A549 (cell line): ENCODE measurements around the gene AMOT. TPM values are rescaled to one million over a fixed set of nuclear protein-coding genes. Genes with fewer than 3 reads are reported as not detected.
A peak's percentile ranks its signal among the peaks of the same experiment; 100 is the strongest.

ENCODE experiments used
- ATAC-seq, 2 experiments: fragments of 200-7000 bp in 1 of 2; fragments of >200 bp in 1 of 2; cut with Nextera tagmentation in 1 of 2; cut with Tn5 transposase in 1 of 2; 3 replicates each; pipeline versions ENCODE4 v1.8.0 to v1.9.1; 2018 to 2020; ENCODE audit warnings: mild to moderate bottlenecking in 1 of 2, moderate library complexity in 1 of 2
- CTCF ChIA-PET: fragments of 300-600 bp; sonication (Branson Sonifier 250); formaldehyde crosslinking; extraction: SDS; loops from one replicate; lab custom pipeline; 2021; ENCODE audit warnings: antibody characterized with exemption, inconsistent platforms; lab: Yijun Ruan, JAX
- POLR2A ChIA-PET: fragments of 350-600 bp; formaldehyde crosslinking; extraction: SDS; loops from one replicate; lab custom pipeline; 2021; ENCODE audit warnings: antibody characterized with exemption, inconsistent platforms; lab: Yijun Ruan, JAX
- DNase-seq, 2 experiments: peaks; one replicate each; pipeline versions ENCODE4 v3.0.0 to v3.0.0-alpha.2; 2011 to 2016; ENCODE audit warnings: low read depth in 1 of 2, low spot score in 1 of 2
- FAIRE-seq: peaks from 2 replicates; lab custom pipeline; 2011; peaks lifted over from hg19 to GRCh38; lab: Jason Lieb, UNC
- H3K27ac ChIP-seq, 2 experiments: fragments of >200 bp; sonication (Bioruptor Twin); formaldehyde crosslinking; 3 replicates each; pipeline ENCODE4 v1.5.1; 2016 to 2017
- H3K4me1 ChIP-seq: fragments of >200 bp; sonication (Bioruptor Twin); formaldehyde crosslinking; 3 replicates; pipeline ENCODE4 v1.6.1; 2016
- H3K4me2 ChIP-seq: fragments of >200 bp; sonication (Bioruptor Twin); formaldehyde crosslinking; 3 replicates; pipeline ENCODE4 v1.6.1; 2016
- H3K4me3 ChIP-seq: fragments of >200 bp; sonication (Bioruptor Twin); formaldehyde crosslinking; 3 replicates; pipeline ENCODE4 v1.5.1; 2016
- H3K9me3 ChIP-seq: fragments of >200 bp; sonication (Bioruptor Twin); formaldehyde crosslinking; 3 replicates; pipeline ENCODE4 v1.6.1; 2016
- CBX8 ChIP-seq: fragments of 200-600 bp; sonication (generic); IDR thresholded peaks from 2 replicates; pipeline ENCODE4 v1.6.1; 2016
- CEBPB ChIP-seq, 2 experiments: fragments of >200 bp in 1 of 2; sonication (Bioruptor Twin) in 1 of 2; formaldehyde crosslinking in 1 of 2; IDR thresholded peaks; 2 replicates each; pipeline ENCODE4 v1.6.1; 2012 to 2016
- EHF ChIP-seq: fragments of 250-450 bp; sonication (Bioruptor Pico); IDR thresholded peaks from 2 replicates; pipeline ENCODE4 v1.5.0; 2020; ENCODE audit warnings: mild to moderate bottlenecking
- FOXS1 ChIP-seq: fragments of 250-450 bp; sonication (Bioruptor Pico); IDR thresholded peaks from 2 replicates; pipeline ENCODE4 v1.5.0; 2020; ENCODE audit warnings: mild to moderate bottlenecking, moderate library complexity
- HEYL ChIP-seq: fragments of 250-450 bp; sonication (Bioruptor Pico); IDR thresholded peaks from 2 replicates; pipeline ENCODE4 v1.8.0; 2021; ENCODE audit warnings: mild to moderate bottlenecking, moderate library complexity
- HOXA7 ChIP-seq: fragments of 250-450 bp; sonication (Bioruptor Pico); IDR thresholded peaks from 2 replicates; pipeline ENCODE4 v1.5.0; 2020; ENCODE audit warnings: mild to moderate bottlenecking, moderate library complexity
- JUN ChIP-seq, 2 experiments: fragments of >200 bp; sonication (Bioruptor Twin); formaldehyde crosslinking; IDR thresholded peaks; 2 replicates in 1 of 2; 3 replicates in 1 of 2; pipeline ENCODE4 v1.6.1; 2016 to 2017
- NPAS2 ChIP-seq: fragments of 250-450 bp; sonication (Bioruptor Pico); IDR thresholded peaks from 2 replicates; pipeline ENCODE4 v1.8.0; 2022; ENCODE audit warnings: mild to moderate bottlenecking, moderate library complexity, borderline replicate concordance
- POLR2AphosphoS2 ChIP-seq: conservative IDR thresholded peaks from 2 replicates; pipeline ENCODE4 v1.6.1; 2012; ENCODE audit warnings: low read length, improper control_type of control experiment, inconsistent platforms
- RAD21 ChIP-seq, 2 experiments: fragments of >200 bp in 1 of 2; sonication (Bioruptor Twin) in 1 of 2; formaldehyde crosslinking in 1 of 2; IDR thresholded peaks in 1 of 2; conservative IDR thresholded peaks in 1 of 2; 2 replicates in 1 of 2; 3 replicates in 1 of 2; pipeline ENCODE4 v1.6.1; 2012 to 2018; ENCODE audit warnings: inconsistent platforms in 1 of 2
- RARB ChIP-seq: fragments of 250-450 bp; sonication (Bioruptor Pico); IDR thresholded peaks from 2 replicates; pipeline ENCODE4 v1.8.0; 2021; ENCODE audit warnings: mild to moderate bottlenecking, moderate library complexity
- RFX5 ChIP-seq: fragments of 450-650 bp; IDR thresholded peaks from 2 replicates; pipeline ENCODE4 v1.7.1; 2014; ENCODE audit warnings: antibody characterized with exemption, mild to moderate bottlenecking, moderate library complexity
- SMC3 ChIP-seq: fragments of >200 bp; sonication (Bioruptor Twin); formaldehyde crosslinking; IDR thresholded peaks from 3 replicates; pipeline ENCODE4 v1.6.1; 2018; ENCODE audit warnings: inconsistent platforms
- ZC3H11A ChIP-seq: fragments of 450-650 bp; IDR thresholded peaks from 2 replicates; pipeline ENCODE4 v1.6.1; 2014; ENCODE audit warnings: antibody characterized with exemption, mild to moderate bottlenecking
- ZFP36 ChIP-seq: fragments of 450-650 bp; IDR thresholded peaks from 2 replicates; pipeline ENCODE4 v1.6.1; 2014; ENCODE audit warnings: borderline replicate concordance; ENCODE audit not compliant: partially characterized antibody
- WGBS: methylation state at CpG from one replicate; pipeline ENCODE4 v1.1.6; 2017; ENCODE audit errors: missing lambda C conversion rate; 5-methylcytosine and 5-hydroxymethylcytosine counted together
- polyA plus RNA-seq, 4 experiments: library from polyadenylated mRNA; depleted of rRNA in 3 of 4; stranded (reverse); fragments of >200 nt; fragmentation: RNase III in 1 of 4; extraction: RNeasy Plus Mini Kit Qiagen cat#74134 plus additional on column Dnase treatment in 1 of 4; gene quantifications; 2 replicates in 3 of 4; 3 replicates in 1 of 4; pipeline ENCODE4 v1.2.3, GENCODE V29; 2011 to 2017
- TF ChIP-seq, protein P1 (sequence below): IDR thresholded peaks from 2 replicates; pipeline ENCODE4 v1.6.1; 2012
- TF ChIP-seq, protein P2 (sequence below): fragments of 450-650 bp; IDR thresholded peaks from 2 replicates; pipeline ENCODE4 v1.6.1; 2014; ENCODE audit warnings: antibody characterized with exemption
- TF ChIP-seq, protein P3 (sequence below): fragments of >200 bp; sonication (Bioruptor Twin); formaldehyde crosslinking; IDR thresholded peaks from 3 replicates; pipeline ENCODE4 v1.6.1; 2016
- TF ChIP-seq, protein P4 (sequence below): fragments of >200 bp; sonication (Bioruptor Twin); formaldehyde crosslinking; IDR thresholded peaks from 2 replicates; pipeline ENCODE4 v1.6.1; 2016
- TF ChIP-seq, protein P5 (sequence below): fragments of >200 bp; sonication (Bioruptor Twin); formaldehyde crosslinking; IDR thresholded peaks from 3 replicates; pipeline ENCODE4 v1.5.1; 2016
- TF ChIP-seq, protein P6 (sequence below): IDR thresholded peaks from 2 replicates; pipeline ENCODE4 v1.6.1; 2012; ENCODE audit warnings: low read depth, borderline replicate concordance
- TF ChIP-seq, protein P7 (sequence below): fragments of 150-350 bp; IDR thresholded peaks from 2 replicates; pipeline ENCODE4 v1.6.1; 2014; ENCODE audit warnings: low read depth, mild to moderate bottlenecking, low read length

AMOT gene
- polyA plus RNA-seq, 2 of the 4 experiments (the other 2 are of a cell fraction): 0.03 to 0.05 TPM

DNA sequence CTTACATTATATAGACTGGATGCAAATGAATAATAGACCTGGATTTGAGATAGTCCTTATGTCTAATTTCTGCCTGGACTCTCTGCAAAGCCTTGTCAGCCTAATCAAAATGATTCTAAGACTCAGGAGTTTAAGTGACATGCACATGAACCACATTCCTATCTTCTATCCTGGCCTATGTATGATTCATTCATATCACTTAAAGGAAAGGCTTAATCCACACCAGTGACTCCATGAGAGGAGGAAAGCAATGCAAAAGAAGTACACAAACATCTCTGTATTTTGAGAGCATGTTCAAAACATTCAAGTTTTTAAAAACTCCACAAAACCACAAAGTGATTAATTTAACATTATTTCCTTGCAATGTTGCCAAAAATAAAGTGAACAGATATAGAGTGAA is 14.6 kb downstream of the AMOT start:
- ChIA-PET POLR2A (no interaction called here), CTCF (no interaction called here)
- no peak overlapping the region for H3K4me3 ChIP-seq
- H3K4me1 ChIP-seq: no peaks in the 10 kb centered on the region
- ATAC-seq (no peak), FAIRE-seq (no peak), DNase-seq (no peak)
- TF ChIP-seq SMC3 (no peak), CEBPB (IDR thresholded peaks at IDR 0.05) (no peak), NPAS2 (CRISPR knock-in tag) (no peak), RARB (CRISPR knock-in tag) (no peak), ZFP36 (no peak), JUN (IDR thresholded peaks at IDR 0.05) (no peak), RFX5 (no peak), POLR2AphosphoS2 (no peak), EHF (CRISPR knock-in tag) (no peak), RAD21 (conservative IDR thresholded peaks at IDR 0.05 in 1 of 2, IDR thresholded peaks at IDR 0.05 in 1 of 2) (no peak), FOXS1 (CRISPR knock-in tag) (no peak), CBX8 (no peak)
- TF ChIP-seq, protein P1, sequence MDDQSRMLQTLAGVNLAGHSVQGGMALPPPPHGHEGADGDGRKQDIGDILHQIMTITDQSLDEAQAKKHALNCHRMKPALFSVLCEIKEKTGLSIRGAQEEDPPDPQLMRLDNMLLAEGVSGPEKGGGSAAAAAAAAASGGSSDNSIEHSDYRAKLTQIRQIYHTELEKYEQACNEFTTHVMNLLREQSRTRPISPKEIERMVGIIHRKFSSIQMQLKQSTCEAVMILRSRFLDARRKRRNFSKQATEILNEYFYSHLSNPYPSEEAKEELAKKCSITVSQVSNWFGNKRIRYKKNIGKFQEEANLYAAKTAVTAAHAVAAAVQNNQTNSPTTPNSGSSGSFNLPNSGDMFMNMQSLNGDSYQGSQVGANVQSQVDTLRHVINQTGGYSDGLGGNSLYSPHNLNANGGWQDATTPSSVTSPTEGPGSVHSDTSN: no peak
- TF ChIP-seq, protein P2, sequence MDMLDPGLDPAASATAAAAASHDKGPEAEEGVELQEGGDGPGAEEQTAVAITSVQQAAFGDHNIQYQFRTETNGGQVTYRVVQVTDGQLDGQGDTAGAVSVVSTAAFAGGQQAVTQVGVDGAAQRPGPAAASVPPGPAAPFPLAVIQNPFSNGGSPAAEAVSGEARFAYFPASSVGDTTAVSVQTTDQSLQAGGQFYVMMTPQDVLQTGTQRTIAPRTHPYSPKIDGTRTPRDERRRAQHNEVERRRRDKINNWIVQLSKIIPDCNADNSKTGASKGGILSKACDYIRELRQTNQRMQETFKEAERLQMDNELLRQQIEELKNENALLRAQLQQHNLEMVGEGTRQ: no peak
- TF ChIP-seq, protein P3, sequence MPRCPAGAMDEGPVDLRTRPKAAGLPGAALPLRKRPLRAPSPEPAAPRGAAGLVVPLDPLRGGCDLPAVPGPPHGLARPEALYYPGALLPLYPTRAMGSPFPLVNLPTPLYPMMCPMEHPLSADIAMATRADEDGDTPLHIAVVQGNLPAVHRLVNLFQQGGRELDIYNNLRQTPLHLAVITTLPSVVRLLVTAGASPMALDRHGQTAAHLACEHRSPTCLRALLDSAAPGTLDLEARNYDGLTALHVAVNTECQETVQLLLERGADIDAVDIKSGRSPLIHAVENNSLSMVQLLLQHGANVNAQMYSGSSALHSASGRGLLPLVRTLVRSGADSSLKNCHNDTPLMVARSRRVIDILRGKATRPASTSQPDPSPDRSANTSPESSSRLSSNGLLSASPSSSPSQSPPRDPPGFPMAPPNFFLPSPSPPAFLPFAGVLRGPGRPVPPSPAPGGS: no peak
- TF ChIP-seq, protein P4, sequence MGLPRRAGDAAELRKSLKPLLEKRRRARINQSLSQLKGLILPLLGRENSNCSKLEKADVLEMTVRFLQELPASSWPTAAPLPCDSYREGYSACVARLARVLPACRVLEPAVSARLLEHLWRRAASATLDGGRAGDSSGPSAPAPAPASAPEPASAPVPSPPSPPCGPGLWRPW: no peak
- TF ChIP-seq, protein P5, sequence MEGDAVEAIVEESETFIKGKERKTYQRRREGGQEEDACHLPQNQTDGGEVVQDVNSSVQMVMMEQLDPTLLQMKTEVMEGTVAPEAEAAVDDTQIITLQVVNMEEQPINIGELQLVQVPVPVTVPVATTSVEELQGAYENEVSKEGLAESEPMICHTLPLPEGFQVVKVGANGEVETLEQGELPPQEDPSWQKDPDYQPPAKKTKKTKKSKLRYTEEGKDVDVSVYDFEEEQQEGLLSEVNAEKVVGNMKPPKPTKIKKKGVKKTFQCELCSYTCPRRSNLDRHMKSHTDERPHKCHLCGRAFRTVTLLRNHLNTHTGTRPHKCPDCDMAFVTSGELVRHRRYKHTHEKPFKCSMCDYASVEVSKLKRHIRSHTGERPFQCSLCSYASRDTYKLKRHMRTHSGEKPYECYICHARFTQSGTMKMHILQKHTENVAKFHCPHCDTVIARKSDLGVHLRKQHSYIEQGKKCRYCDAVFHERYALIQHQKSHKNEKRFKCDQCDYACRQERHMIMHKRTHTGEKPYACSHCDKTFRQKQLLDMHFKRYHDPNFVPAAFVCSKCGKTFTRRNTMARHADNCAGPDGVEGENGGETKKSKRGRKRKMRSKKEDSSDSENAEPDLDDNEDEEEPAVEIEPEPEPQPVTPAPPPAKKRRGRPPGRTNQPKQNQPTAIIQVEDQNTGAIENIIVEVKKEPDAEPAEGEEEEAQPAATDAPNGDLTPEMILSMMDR: no peak
- H3K9me3 ChIP-seq: no peaks in the 10 kb centered on the region
- no peak overlapping the region for H3K4me2 ChIP-seq
- no peak overlapping the region for H3K27ac ChIP-seq

DNA sequence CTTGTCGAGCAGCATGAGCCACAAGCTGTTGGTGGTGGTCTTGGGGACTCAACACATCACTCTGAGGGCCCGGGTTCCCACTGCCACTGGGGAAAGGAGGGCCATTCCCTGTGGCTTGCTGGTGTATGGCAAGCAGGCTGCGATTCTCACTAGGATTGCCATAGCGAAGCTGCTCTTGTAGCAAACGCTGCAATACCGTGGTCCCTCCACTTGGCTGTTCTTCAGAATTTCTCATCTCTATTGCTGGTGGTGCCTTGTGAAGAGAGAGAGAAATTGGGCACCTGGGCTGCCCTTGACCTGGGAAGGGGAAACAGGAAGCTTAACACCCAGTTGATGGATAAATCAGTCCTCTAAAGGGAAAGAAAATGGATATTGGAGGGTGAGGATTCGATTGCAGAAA is 17.7 kb downstream of the AMOT start:
- peak in 1 of 2 experiments; percentile 43; a peak in 2 of 6 replicates for ATAC-seq
- no peak for TF ChIP-seq RAD21 (conservative IDR thresholded peaks at IDR 0.05 in 1 of 2, IDR thresholded peaks at IDR 0.05 in 1 of 2)
- TF ChIP-seq CBX8: no peak
- TF ChIP-seq ZFP36: no peak
- no peak for TF ChIP-seq ZC3H11A
- TF ChIP-seq, protein P1: no peak
- no peak for TF ChIP-seq HEYL
- TF ChIP-seq POLR2AphosphoS2: no peak
- TF ChIP-seq HOXA7 (CRISPR knock-in tag): no peak
- TF ChIP-seq EHF (CRISPR knock-in tag): no peak
- TF ChIP-seq, protein P6, sequence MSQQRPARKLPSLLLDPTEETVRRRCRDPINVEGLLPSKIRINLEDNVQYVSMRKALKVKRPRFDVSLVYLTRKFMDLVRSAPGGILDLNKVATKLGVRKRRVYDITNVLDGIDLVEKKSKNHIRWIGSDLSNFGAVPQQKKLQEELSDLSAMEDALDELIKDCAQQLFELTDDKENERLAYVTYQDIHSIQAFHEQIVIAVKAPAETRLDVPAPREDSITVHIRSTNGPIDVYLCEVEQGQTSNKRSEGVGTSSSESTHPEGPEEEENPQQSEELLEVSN: no peak
- TF ChIP-seq, protein P3: no peak
- TF ChIP-seq, protein P7, sequence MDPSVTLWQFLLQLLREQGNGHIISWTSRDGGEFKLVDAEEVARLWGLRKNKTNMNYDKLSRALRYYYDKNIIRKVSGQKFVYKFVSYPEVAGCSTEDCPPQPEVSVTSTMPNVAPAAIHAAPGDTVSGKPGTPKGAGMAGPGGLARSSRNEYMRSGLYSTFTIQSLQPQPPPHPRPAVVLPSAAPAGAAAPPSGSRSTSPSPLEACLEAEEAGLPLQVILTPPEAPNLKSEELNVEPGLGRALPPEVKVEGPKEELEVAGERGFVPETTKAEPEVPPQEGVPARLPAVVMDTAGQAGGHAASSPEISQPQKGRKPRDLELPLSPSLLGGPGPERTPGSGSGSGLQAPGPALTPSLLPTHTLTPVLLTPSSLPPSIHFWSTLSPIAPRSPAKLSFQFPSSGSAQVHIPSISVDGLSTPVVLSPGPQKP: no peak
- TF ChIP-seq, protein P5: no peak
- no peak for TF ChIP-seq JUN (IDR thresholded peaks at IDR 0.05)
- TF ChIP-seq, protein P2: no peak

More for the DNA sequence above, 17.7 kb downstream of the AMOT start:
- Histone ChIP-seq H3K4me3 (no peak overlapping the region), H3K27ac (no peak overlapping the region), H3K9me3 (no peaks in the 10 kb centered on the region), H3K4me2 (no peak overlapping the region), H3K4me1 (no peaks in the 10 kb centered on the region)
- POLR2A ChIA-PET: no interaction called here
- CTCF ChIA-PET: interaction anchor here (0.5 kb wide), 1 partner anchor 530 kb away, joined by 3 read pairs; no protein-coding TSS in a partner anchor
- WGBS: 3% methylated on average over 5 of the region's 7 CpGs
- DNase-seq (peak in 1 of 2 experiments; percentile 1), FAIRE-seq (no peak)
